Left lobe of liver (tissue), 2 donors: ENCODE data around the gene SYNPR. TPM values are rescaled to one million over a fixed set of nuclear protein-coding genes. Genes with fewer than 3 reads are reported as not detected.

Experiments
- ATAC-seq: fragments of 200-7000 bp; cut with Tn5 transposase; one replicate; pipeline ENCODE4 v1.9.1; 2020; ENCODE audit warnings: mild to moderate bottlenecking, moderate library complexity
- DNase-seq: peaks from one replicate; pipeline ENCODE4 v3.0.0-alpha.2; 2020; ENCODE audit warnings: low spot score
- total RNA-seq: library from RNA; stranded (reverse); gene quantifications from one replicate; pipeline ENCODE4 v1.2.1, GENCODE V29; 2021
- donor health status: DM: no; HTN: no; CAD: no; lungs with moderate emphysema.
- donor health status: DM: no; HTN: yes; CAD: no.

The SYNPR gene
- total RNA-seq, 1 donor from 2014 or later: not detected

- DNase-seq (no peak), ATAC-seq (no peak)
These were observed 25.1 kb downstream of the SYNPR start for GRCh38 chr3:63303238-63303637.

- DNase-seq: no peak
- no peak for ATAC-seq
These were observed 26.3 kb downstream of the SYNPR start for GRCh38 chr3:63304421-63304820.

DNA sequence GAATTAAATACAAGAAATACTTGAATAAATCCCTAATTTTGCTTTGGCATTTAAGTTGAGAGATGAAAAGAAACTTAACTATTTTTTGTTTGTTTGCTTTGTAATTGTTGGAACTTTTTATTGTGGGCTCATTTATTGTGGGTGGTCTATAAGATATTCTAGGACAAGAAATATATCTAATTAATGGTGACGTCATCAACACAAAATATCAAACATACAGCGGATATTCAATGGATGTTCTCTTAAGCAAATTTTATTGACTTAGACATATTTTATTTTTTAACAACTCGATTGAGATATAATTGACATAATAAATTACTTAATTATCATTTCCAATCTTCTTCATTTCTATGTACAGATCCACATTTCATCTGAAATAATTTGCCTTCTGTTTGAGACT, 30.0 kb downstream of the SYNPR start:
- ATAC-seq (no peak), DNase-seq (no peak)

- ATAC-seq (no peak), DNase-seq (no peak)
These were observed 31.7 kb downstream of the SYNPR start for GRCh38 chr3:63309768-63310167.

DNA sequence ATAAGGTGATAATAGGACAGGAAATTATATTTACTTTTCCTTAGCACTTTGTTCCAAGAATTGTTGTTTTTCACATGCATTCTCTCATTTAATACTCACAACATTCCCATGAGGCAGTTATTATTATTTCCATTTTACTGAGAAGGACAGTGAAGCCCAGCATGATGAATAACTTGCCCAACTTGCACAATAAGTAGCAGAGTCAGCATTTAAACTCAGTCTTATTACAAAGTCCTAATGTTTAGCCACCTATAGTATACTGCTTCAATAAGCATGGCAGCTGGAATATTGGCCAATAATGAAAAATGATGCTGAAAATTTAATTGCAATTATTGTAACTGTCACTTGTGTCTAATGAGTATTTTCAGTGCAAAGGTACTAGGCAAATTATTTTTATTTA, 45.7 kb downstream of the SYNPR start:
- DNase-seq (no peak), ATAC-seq (no peak)

DNA sequence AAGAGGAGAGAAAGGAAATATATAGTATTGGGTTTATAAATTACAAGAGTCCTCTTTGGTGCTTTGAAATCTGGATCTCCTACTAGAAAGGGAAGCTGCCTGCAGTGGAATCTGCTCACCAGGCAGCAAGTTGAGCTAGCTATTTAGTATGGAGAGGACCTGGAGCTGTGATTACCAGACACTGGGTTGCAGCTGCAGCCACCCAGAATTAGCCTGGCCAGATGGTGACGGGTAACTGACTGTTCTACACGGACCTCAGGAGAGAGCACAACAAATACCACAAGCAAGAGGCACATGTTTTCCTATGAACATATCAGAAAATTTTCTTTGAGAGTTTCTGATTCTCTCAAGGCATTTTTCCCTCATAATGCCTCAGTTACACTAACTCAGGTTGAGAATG, 46.5 kb downstream of the SYNPR start:
- DNase-seq: no peak
- no peak for ATAC-seq

GRCh38 chr3:63325386-63325785, 47.3 kb downstream of the SYNPR start:
- ATAC-seq: no peak
- DNase-seq: no peak

DNA sequence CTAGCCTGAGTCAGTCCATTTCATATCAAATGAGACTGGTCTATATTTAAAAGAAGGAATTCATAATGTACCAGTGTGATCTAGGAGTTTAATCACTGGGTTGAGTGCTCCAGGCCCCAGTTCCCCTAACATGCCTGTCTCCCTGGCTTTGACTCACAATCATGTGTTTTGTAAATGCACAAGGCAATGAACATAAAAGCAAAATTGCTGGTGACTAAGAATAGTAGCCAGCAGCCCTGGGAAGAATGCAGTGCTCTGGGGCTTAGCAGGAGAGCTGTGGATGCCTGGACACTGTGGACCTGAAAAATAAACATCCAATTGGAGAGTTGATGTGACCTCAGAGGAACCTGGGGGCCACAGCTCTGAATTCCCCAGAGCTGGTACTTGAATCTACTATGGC, 50.3 kb downstream of the SYNPR start:
- DNase-seq (no peak), ATAC-seq (no peak)

- ATAC-seq (no peak), DNase-seq (no peak)
These were observed 53.4 kb downstream of the SYNPR start for GRCh38 chr3:63331520-63331919.

DNA sequence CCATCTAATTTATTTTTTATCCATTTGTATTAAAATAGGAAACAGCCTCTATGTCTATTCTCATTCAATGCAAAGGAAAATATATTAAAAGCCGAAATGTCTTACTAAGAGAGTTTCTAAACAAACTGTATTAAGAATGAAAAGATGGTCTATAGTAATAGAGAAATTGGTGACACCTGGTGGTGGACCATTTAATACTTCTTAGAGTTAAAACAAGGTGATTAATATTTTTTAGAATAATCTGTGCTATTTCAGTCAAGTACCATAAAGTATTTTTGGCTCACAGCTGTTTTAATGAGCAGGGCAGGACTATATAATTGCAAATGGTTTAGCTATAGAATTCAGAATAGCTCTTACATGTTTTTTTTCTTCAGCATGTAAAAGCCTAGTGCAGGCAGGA, 55.7 kb downstream of the SYNPR start:
- no peak for ATAC-seq

GRCh38 chr3:63338351-63338750, 60.2 kb downstream of the SYNPR start:
- DNase-seq (no peak), ATAC-seq (no peak)

More for the DNA sequence above, 55.7 kb downstream of the SYNPR start:
- DNase-seq: no peak

GRCh38 chr3:63343674-63344073, 65.6 kb downstream of the SYNPR start:
- DNase-seq (peak; percentile 49), ATAC-seq (peak; percentile 67)

- DNase-seq (no peak), ATAC-seq (no peak)
These were observed 66.6 kb downstream of the SYNPR start for GRCh38 chr3:63344661-63345060.

DNA sequence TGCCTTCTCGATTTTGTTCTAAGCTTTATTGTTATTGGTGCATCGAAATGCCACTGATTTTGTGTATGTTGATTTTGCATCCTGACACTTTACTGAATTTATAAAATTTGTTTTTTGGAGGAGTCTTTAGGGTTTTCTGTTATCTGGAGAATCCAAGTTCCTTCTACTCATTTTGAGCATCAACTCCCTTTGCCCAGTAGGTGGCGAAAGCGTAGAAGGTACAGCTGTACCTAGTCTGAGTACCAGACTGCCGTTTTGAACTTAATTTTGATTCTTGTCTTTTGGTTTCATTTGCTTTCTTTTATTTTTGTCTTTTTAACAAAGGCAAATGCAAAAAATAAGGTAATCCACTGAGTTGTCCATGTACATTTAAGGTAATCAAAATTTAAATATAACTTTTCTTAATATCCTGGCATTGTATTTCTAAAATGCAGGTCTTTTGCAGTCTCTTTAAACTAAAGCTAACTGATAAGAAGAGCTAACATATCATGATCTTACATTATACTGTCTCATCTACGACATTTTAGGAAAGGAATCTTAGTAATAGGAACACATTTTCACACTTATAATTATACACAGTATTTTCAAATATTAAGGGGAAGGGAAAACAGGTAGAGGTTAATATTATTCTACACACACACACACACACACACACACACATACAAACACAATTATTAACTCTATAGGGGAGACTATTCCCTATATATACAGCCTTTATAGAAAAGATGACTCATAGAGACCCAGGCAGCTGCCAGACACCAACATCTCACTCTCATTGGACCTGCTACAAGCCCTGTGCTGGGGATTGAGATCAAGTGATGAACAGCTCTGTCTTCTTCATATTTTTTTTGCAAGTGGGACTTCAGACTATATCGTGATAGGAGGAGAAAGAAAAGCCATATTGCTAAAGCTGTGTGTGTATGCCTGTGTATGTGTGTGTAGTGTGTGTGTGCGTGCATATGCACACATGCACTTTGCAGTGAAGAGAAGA, 71.8 kb downstream of the SYNPR start:
- DNase-seq: peak; percentile 48
- ATAC-seq: peak; percentile 87

DNA sequence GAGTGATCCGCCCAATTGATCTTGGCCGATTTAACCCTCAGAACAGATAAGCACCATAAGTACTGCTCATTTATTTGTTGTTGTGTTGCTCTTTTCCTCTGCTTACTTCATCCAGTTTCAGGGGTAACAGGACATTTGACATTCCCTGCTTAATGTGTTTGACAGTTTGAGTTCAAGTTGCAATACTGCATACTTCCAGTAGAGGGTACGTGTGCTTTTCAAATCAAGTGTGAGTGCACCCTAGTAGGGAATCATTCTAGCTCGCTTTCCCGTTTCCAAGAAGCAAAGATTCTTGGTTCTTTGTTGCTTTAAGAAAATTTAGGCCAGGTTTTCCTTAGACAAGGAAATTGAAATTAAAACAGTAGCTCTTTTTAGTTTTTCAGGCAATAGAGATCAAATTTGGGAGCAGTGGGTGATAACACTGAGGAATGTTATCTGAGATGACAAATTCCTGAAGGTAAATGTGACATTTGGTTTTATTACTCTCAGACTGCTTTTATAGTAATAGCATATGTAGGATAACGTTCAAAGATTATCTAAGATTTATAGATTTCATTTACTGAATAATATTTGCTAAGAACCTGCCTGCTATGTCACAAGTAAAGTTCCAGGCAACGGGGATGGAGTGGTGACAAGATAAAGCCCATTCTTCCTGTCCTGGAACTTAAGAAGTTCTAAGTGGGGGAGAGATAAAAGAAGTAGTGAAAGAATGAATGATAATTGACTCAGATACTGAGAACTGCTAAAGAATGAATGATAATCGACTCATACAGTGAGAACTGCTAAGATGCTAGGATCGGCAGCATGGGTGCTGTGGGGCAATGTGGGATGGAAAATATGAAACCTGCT, 73.3 kb downstream of the SYNPR start:
- ATAC-seq: peak; percentile 92
- no peak for DNase-seq

DNA sequence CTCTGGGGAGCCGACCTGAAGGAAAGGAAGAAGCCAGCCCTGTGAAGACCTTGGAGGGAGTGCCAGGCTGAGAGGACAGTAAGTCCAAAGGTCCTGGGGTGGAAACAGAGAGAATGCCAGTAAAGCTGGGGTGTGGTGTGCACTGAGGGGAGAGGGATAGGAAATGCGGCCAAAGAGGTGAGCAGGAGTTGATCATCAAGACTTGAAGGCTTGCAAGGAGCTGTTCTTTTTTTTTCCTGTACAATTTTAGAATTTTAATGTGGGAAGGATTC, 73.8 kb downstream of the SYNPR start:
- ATAC-seq (no peak), DNase-seq (no peak)

DNA sequence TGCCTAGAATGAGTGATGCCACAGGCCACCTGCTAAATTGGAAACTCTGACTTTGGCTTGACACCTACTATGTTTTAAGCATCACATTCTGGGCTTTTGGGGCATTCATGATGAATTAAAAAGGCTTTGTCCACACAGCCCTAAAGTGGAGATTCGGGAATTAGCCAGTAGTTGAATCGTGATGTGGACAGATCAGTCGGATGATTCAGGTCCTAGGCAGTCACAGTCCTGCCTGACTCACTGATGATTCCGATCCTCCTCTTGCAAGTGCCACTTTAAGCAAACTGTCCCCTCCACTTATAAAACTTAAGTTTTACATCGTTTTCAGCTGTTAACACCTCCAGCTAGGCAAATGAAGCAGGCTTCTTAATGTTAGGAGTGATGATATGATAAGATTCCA, 75.3 kb downstream of the SYNPR start:
- ATAC-seq (no peak), DNase-seq (no peak)

GRCh38 chr3:63354160-63354559, 76.1 kb downstream of the SYNPR start:
- DNase-seq (no peak), ATAC-seq (no peak)

DNA sequence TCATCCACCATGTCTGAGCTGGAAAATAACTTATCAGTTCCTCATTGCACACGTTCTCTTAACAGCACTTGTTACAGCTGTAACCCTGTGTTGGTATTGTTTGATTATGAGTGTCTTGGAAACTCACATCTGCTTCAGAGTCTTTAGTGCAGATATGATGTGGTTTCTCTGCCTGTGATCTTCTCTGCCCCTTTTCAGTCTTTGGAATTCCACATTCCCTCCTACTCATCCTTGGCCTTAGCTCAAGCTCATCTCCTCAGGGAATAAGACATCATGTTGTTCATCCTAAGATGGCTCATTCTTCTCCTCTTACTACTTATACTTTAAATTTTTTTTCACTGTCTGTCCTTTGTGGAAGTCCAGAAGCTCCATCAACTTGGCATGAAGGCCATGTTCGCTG, 77.7 kb downstream of the SYNPR start:
- DNase-seq: no peak

DNA sequence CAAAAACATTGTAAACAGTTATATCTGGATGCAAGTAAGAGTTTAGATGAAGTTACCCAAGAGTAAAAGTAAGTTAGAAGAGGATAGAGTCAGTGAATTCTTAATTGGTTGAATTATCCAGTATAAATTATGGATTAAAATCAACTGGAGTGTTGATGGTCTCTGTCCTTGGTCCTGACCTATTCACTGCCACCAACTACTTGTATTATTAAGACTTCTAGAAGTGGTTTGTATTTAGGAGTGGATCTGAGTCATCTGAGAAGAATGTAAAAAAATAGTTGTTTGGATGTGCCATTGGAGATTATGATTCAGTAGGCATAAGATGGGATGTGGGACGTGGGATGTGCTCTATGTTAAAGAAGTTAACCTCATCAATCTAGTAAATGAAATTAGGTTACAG, 86.4 kb downstream of the SYNPR start:
- ATAC-seq (no peak), DNase-seq (no peak)

More for the DNA sequence above, 77.7 kb downstream of the SYNPR start:
- ATAC-seq: no peak

DNA sequence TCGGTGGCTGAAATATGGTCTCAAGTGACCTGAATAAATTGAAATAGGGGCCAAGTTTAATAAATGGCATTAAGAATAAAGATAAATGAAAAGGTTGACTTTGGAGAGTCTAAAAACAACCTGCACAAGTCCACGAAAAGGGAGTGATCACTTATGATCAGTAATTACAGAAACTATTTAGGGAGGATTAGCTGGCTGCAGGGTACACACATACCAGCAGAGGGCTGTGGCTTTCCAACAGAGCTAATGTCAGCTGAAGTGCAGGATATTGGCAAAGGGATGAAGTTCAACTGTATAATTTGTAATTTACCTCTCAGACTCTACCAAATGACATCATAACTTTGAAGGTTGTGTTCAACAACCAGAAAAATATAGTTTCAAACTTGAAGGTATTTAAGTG, 86.8 kb downstream of the SYNPR start:
- ATAC-seq (no peak), DNase-seq (no peak)

GRCh38 chr3:63365671-63366070, 87.6 kb downstream of the SYNPR start:
- no peak for DNase-seq
- no peak for ATAC-seq
